ENCODE results near the gene KSR1. TPM values are rescaled to one million over a fixed set of nuclear protein-coding genes. Genes with fewer than 3 reads are reported as not detected.

The KSR1 gene
- total RNA-seq, 1 experiment from 2014 or later, result 7.8 TPM

DNA sequence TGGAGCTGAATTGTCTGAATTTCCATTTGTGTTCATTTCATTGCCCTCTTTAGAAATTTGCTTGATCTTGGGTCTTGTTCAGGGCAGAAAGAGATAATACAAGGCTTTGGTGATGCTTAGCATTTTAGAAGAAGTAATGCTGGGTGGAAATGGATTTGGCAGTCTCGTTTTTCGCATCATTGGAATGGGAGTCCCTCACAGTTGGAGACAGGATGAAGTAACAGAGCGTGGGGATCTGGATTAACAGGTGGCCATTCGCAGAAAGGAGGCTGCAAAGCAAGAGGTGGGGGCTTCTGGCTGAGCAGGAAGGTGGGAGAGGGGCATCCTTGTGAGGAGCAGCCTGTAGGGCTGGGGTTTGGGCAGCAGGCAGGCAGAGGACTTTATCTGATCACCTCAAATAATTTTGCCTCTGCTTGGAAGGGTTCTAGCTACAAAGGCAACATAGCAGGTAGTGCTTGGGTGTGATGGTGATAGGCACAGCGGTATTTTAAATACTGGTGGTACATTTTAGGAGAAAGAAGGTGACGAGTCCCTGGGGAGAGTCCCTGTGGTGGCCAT, 17.0 kb downstream of the KSR1 start:
- DNase-seq (ENCODE audit: low spot score), result no peak

GRCh38 chr17:27473748-27474609, 17.7 kb downstream of the KSR1 start:
- no peak for DNase-seq (ENCODE audit: low spot score)

DNA sequence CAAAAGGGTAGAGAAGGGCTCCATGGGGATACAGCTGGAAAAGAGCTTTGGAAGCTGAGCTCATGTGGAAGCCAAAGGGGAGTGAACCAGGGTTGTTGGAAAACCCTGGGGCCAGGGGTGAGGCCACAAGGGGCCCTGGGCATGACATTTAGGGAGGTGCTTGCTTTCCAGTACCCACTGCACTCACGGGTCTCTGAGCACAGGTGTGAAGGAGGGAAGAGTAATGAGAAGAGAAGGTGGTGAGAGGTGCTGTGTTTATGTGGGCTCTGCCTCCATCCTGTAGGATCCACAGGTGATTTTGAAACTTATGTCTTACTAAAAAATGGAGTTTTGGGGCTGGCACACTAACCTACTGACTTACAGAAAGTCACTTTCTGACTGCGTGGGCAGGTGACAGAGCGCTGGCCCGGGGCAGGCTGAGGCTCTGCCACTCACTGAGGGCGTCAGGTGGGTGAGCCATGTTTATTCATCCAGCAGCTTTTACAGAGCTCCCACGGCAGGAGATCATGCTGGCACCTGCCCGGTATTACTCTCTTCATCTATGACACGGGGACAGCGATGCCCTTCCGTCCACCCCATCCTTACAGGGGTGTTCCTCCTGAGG, 18.9 kb downstream of the KSR1 start:
- no peak for DNase-seq (ENCODE audit: low spot score)

- no peak for DNase-seq (ENCODE audit: low spot score)
Observed at GRCh38 chr17:27475981-27476895, 20.0 kb downstream of the KSR1 start.

- DNase-seq (ENCODE audit: low spot score), result no peak
Observed at GRCh38 chr17:27477050-27477888, 21.0 kb downstream of the KSR1 start.

- DNase-seq (ENCODE audit: low spot score), result no peak
Observed at GRCh38 chr17:27477971-27478684, 21.9 kb downstream of the KSR1 start.

- DNase-seq (ENCODE audit: low spot score), result no peak
Observed at GRCh38 chr17:27478901-27479538, 22.8 kb downstream of the KSR1 start.

- no peak for DNase-seq (ENCODE audit: low spot score)
Observed at GRCh38 chr17:27479838-27480237, 23.6 kb downstream of the KSR1 start.

GRCh38 chr17:27480699-27481098, 24.5 kb downstream of the KSR1 start:
- DNase-seq (ENCODE audit: low spot score), result no peak

- no peak for DNase-seq (ENCODE audit: low spot score)
Observed at GRCh38 chr17:27481327-27481726, 25.1 kb downstream of the KSR1 start.

DNA sequence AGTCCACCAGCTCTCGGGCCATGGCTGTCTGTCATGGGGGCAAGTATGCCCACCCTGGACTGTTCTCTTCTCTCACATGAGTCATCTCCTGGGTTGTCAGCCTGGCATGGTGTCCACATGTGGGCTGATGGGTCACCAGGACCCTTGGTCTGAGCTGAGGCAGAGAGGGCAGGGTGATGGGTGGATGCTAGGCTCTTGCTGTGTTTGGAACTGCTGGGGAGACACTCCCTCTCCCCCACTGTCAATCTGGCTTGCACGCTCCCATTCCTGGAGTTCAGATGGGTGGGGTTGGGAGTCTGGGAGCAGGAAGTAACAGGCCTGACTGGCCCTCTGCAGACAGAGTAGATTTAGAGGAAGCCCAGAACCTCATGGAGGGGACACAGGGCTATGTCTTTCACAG, 28.9 kb downstream of the KSR1 start:
- DNase-seq (ENCODE audit: low spot score), result no peak

GRCh38 chr17:27485716-27486495, 29.7 kb downstream of the KSR1 start:
- no peak for DNase-seq (ENCODE audit: low spot score)

DNA sequence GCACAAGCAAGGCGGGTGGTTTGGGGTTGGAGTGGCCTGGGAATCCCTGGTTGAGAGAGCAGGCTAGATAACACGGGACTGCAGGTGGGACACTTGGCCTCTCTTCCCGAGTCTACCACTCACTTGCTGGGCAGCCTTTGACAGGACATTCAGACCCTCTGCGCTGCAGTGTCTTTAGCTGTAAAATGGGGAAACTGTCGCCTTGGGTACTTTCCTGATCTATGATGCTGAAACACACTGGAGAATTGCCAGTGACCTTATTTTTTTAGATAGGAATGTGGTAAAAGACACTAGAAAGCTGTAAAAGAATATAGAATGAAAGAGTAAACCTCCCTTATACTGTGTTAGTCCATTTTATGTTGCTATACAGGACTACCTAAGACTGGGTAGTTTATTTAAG, 30.5 kb downstream of the KSR1 start:
- no peak for DNase-seq (ENCODE audit: low spot score)

DNA sequence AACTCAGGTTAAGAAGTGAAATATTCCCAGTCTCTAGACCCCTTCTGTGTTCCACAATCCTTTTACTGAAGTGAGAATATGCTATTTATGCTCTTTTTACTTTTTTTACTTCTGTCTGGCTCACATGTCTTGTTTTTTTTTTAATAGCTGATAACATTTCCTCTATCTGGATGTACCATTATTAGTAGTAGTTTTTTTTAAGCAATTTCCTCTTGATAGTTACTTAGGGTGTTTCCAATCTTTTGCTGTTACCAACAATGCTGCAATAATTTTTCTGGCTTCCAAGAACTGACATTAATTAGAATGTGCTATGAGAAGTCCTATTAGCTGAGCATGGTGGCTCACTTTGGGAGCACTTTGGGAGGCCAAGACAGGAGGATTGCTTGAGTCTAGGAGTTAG, 32.0 kb downstream of the KSR1 start:
- no peak for DNase-seq (ENCODE audit: low spot score)

DNA sequence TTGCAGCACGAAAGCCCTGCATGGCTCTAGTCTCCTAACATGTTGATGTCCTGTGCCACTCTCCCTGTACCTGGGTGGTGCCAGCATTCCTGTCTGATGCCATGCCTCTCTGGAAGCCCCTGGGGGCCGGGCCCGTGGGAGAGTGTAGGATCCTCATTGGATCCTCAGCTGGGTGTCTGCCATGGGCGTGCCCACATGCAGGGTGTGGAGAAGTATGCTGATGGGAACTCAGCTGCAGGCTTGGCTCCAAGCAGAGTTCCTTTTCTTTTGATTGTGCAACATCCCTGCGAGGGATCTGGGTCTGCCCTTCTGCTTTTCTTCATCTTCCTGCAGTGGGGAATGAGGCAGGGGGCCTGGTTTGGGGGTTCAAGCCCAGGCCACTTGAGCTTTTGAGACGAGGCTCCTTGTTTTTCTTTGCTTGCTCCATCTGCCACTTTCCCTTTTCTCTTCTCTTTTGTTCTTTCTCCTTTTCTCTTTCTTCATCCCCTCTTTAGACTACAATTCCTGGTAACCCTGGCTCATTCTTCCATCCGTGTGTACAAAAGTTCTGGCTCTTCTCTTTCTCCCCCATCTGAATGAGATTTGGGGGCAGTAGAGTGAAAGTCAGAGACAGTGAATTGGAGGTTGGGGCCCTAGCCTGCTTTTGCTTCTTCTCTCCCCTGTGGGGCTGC, 32.9 kb downstream of the KSR1 start:
- DNase-seq (ENCODE audit: low spot score), result no peak

DNA sequence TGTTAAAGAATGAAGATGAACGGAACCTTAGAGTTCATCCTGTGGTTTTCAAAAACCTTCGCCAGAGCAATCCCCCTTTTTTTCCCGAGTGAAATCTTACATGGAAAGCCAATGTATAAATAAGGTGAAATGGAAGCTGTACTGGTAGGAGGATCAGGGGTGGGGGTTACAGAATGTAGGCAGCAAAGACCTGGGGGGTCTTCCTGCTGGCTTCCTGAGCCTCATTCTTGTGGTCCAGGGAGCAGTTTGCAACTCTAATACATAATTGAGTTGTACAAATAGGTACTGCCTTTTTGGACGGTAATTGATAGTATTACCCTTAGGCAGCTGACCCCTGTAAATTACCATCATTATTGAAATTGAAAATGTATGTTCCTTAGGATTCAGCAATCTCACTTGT, 34.1 kb downstream of the KSR1 start:
- no peak for DNase-seq (ENCODE audit: low spot score)

GRCh38 chr17:27491713-27492190, 35.5 kb downstream of the KSR1 start:
- no peak for DNase-seq (ENCODE audit: low spot score)

DNA sequence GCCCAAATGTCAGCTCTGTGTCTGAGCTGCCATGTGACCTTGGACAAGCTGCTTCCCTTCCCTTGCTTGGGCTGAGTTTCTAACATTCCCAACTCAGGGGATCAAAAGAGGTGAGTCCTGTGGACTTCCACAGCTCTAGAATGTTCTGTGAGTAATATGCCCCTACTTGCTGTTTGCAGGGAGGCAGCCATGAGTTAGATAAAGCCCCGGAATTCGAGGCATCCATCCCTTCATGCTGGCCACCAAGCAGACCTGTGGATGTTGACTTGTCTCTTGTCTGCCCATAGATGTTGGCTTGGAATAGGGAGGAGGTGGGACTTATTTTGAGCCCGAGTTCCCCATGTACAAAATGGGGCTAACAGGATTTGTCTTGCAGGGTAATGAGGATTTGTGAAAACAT, 36.2 kb downstream of the KSR1 start:
- no peak for DNase-seq (ENCODE audit: low spot score)
